Liver (tissue), 9 donors: ENCODE results near the gene GNG7. TPM values are rescaled to one million over a fixed set of nuclear protein-coding genes. Genes with fewer than 3 reads are reported as not detected.

Source experiments
- DNase-seq: peaks from one replicate; pipeline ENCODE4 v3.0.0-alpha.2; 2017; ENCODE audit warnings: low spot score
- H3K27ac ChIP-seq, 2 donors: one replicate each; pipeline ENCODE4 v1.7.0; 2013; ENCODE audit warnings: inconsistent platforms in 2 of 2, low read length in 2 of 2, control low read depth in 1 of 2, low read depth in 1 of 2, mild to moderate bottlenecking in 1 of 2
- H3K27me3 ChIP-seq, 4 donors: one replicate each; pipeline versions ENCODE4 v1.6.1 to v1.7.0; 2013; ENCODE audit warnings: low read length in 3 of 4, inconsistent platforms in 1 of 4, mild to moderate bottlenecking in 1 of 4, moderate library complexity in 1 of 4; ENCODE audit not compliant: control insufficient read depth in 4 of 4, insufficient read depth in 4 of 4
- H3K36me3 ChIP-seq, 4 donors: one replicate each; pipeline versions ENCODE4 v1.6.1 to v1.7.0; 2013; ENCODE audit warnings: low read length in 3 of 4, mild to moderate bottlenecking in 3 of 4, low read depth in 1 of 4, moderate library complexity in 1 of 4; ENCODE audit not compliant: control insufficient read depth in 4 of 4, insufficient read depth in 3 of 4
- H3K4me1 ChIP-seq, 4 donors: one replicate each; pipeline versions ENCODE4 v1.6.1 to v1.7.0; 2013; ENCODE audit warnings: low read length in 3 of 4, mild to moderate bottlenecking in 3 of 4, moderate library complexity in 1 of 4; ENCODE audit not compliant: control insufficient read depth in 4 of 4, insufficient read depth in 4 of 4
- H3K4me3 ChIP-seq, 3 donors: one replicate each; pipeline versions ENCODE4 v1.6.1 to v1.7.0; 2013; ENCODE audit warnings: low read length in 3 of 3, control low read depth in 1 of 3, low read depth in 1 of 3, mild to moderate bottlenecking in 1 of 3
- H3K9ac ChIP-seq, 2 donors: one replicate each; pipeline ENCODE4 v1.7.0; 2013; ENCODE audit warnings: low read length in 2 of 2, mild to moderate bottlenecking in 2 of 2, moderate library complexity in 2 of 2, control low read depth in 1 of 2, low read depth in 1 of 2
- H3K9me3 ChIP-seq, 4 donors: one replicate each; pipeline versions ENCODE4 v1.6.1 to v1.7.0; 2013; ENCODE audit warnings: low read length in 3 of 4; ENCODE audit not compliant: control insufficient read depth in 4 of 4
- FOXA1 ChIP-seq: IDR thresholded peaks from 2 replicates; pipeline ENCODE4 v1.6.1; 2016; ENCODE audit warnings: antibody characterized with exemption
- FOXA2 ChIP-seq: IDR thresholded peaks from 2 replicates; pipeline ENCODE4 v1.6.1; 2016; ENCODE audit warnings: antibody characterized with exemption
- GABPA ChIP-seq, 2 donors: IDR thresholded peaks in 1 of 2; conservative IDR thresholded peaks in 1 of 2; 2 replicates each; pipeline ENCODE4 v1.6.1; 2016; ENCODE audit warnings: antibody characterized with exemption in 2 of 2, mild to moderate bottlenecking in 1 of 2, moderate library complexity in 1 of 2
- HNF4A ChIP-seq, 2 donors: conservative IDR thresholded peaks; 2 replicates each; pipeline ENCODE4 v1.6.1; 2016; ENCODE audit warnings: antibody characterized with exemption in 2 of 2, mild to moderate bottlenecking in 2 of 2
- HNF4G ChIP-seq: IDR thresholded peaks from 2 replicates; pipeline ENCODE4 v1.6.1; 2016; ENCODE audit warnings: antibody characterized with exemption
- JUND ChIP-seq, 2 donors: IDR thresholded peaks; 2 replicates each; pipeline ENCODE4 v1.6.1; 2016; ENCODE audit warnings: antibody characterized with exemption in 2 of 2
- NR2F2 ChIP-seq: IDR thresholded peaks from 2 replicates; pipeline ENCODE4 v1.6.1; 2016; ENCODE audit warnings: antibody characterized with exemption
- RAD21 ChIP-seq, 2 donors: IDR thresholded peaks; 2 replicates each; pipeline ENCODE4 v1.6.1; 2016; ENCODE audit warnings: antibody characterized with exemption in 2 of 2, mild to moderate bottlenecking in 2 of 2
- RXRA ChIP-seq, 2 donors: IDR thresholded peaks; 2 replicates each; pipeline ENCODE4 v1.6.1; 2017 to 2018; ENCODE audit warnings: antibody characterized with exemption in 2 of 2, mild to moderate bottlenecking in 1 of 2
- SP1 ChIP-seq: IDR thresholded peaks from 2 replicates; pipeline ENCODE4 v1.6.1; 2018; ENCODE audit warnings: antibody characterized with exemption, mild to moderate bottlenecking
- TAF1 ChIP-seq: conservative IDR thresholded peaks from 2 replicates; pipeline ENCODE4 v1.6.1; 2016; ENCODE audit warnings: antibody characterized with exemption, mild to moderate bottlenecking
- YY1 ChIP-seq: IDR thresholded peaks from 2 replicates; pipeline ENCODE4 v1.6.1; 2016; ENCODE audit warnings: antibody characterized with exemption, mild to moderate bottlenecking
- WGBS: extraction: QIAGEN DNeasy Blood & Tissue Kit; methylation state at CpG from one replicate; pipeline ENCODE4 v1.1.7; 2013; 5-methylcytosine and 5-hydroxymethylcytosine counted together
- polyA plus RNA-seq, 2 donors: library from polyadenylated mRNA; stranded (reverse) in 1 of 2; unstranded in 1 of 2; fragments of 200-250 nt in 1 of 2; fragments of >200 nt in 1 of 2; fragmentation: Nextera tagmentation in 1 of 2; extraction: Ambion mirVana in 1 of 2; gene quantifications; one replicate each; pipeline versions ENCODE4 v1.2.1 to v1.2.3, GENCODE V29; 2013 to 2015
- total RNA-seq, 2 donors: library from RNA; depleted of rRNA; stranded (reverse); fragments of >200 nt; gene quantifications; one replicate each; pipeline ENCODE4 v1.2.3, GENCODE V29; 2014
- TF ChIP-seq, protein P1 (sequence below): fragments of 150-350 bp; IDR thresholded peaks from 2 replicates; pipeline ENCODE4 v1.5.1; 2017; ENCODE audit warnings: improper control_type of control experiment, low read depth, low read length; ENCODE audit not compliant: missing input control
- TF ChIP-seq, protein P2 (sequence below): IDR thresholded peaks from 2 replicates; pipeline ENCODE4 v1.6.1; 2016; ENCODE audit warnings: antibody characterized with exemption
- TF ChIP-seq, protein P3 (sequence below): IDR thresholded peaks from 2 replicates; pipeline ENCODE4 v1.6.1; 2016; ENCODE audit warnings: antibody characterized with exemption, mild to moderate bottlenecking
- TF ChIP-seq, protein P4 (sequence below): IDR thresholded peaks from 2 replicates; pipeline ENCODE4 v1.6.1; 2016; ENCODE audit warnings: antibody characterized with exemption
- TF ChIP-seq, protein P5 (sequence below): IDR thresholded peaks from 2 replicates; pipeline ENCODE4 v1.6.1; 2016; ENCODE audit warnings: antibody characterized with exemption
- donor health status: healthy.
- donor health status: healthy.
- donor health status: healthy.
- donor health status: healthy.
- donor health status: healthy.

The GNG7 gene
- total and polyA plus RNA-seq, 4 donors: 0.75 to 1.9 (median 1.1) TPM

DNA sequence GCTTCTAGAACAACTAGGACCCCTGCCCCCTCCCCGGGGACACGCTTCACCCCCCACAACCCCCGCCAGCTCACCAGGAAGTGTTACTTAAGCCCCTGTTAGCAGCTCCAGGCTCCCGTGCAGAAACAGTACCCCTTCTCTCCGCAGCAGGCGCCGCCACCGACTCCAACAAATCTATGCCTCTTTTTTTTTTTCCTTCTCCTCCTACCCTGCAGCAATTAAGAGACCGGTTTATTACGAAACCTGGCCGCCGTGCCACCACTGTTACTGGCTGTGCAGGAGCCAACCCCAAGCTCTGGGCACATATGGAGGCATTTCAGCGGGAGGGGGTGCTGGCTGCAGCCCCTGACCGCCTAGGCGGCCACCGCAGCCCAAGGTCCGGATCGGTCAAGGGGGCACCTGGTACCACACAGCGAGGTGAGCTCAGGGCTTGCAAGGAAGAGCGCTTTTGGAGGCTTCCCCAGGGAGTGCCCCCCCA, 224.2 kb downstream of the GNG7 start:
- TF ChIP-seq GABPA (IDR thresholded peaks at IDR 0.05 in 1 of 2, conservative IDR thresholded peaks at IDR 0.05 in 1 of 2) (no peak), YY1 (peak; percentile 16), HNF4A (conservative IDR thresholded peaks at IDR 0.05) (peak in 1 of 2 donors; percentile 66), FOXA2 (no peak), NR2F2 (no peak), TAF1 (no peak), RXRA (IDR thresholded peaks at IDR 0.05) (peak in 1 of 2 donors; percentile 58), JUND (IDR thresholded peaks at IDR 0.05) (no peak), SP1 (no peak), RAD21 (IDR thresholded peaks at IDR 0.05) (peak in 1 of 2 donors; percentile 33)
- TF ChIP-seq, protein P1, sequence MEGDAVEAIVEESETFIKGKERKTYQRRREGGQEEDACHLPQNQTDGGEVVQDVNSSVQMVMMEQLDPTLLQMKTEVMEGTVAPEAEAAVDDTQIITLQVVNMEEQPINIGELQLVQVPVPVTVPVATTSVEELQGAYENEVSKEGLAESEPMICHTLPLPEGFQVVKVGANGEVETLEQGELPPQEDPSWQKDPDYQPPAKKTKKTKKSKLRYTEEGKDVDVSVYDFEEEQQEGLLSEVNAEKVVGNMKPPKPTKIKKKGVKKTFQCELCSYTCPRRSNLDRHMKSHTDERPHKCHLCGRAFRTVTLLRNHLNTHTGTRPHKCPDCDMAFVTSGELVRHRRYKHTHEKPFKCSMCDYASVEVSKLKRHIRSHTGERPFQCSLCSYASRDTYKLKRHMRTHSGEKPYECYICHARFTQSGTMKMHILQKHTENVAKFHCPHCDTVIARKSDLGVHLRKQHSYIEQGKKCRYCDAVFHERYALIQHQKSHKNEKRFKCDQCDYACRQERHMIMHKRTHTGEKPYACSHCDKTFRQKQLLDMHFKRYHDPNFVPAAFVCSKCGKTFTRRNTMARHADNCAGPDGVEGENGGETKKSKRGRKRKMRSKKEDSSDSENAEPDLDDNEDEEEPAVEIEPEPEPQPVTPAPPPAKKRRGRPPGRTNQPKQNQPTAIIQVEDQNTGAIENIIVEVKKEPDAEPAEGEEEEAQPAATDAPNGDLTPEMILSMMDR: peak; percentile 17
- TF ChIP-seq, protein P2, sequence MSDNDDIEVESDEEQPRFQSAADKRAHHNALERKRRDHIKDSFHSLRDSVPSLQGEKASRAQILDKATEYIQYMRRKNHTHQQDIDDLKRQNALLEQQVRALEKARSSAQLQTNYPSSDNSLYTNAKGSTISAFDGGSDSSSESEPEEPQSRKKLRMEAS: no peak
- TF ChIP-seq, protein P3, sequence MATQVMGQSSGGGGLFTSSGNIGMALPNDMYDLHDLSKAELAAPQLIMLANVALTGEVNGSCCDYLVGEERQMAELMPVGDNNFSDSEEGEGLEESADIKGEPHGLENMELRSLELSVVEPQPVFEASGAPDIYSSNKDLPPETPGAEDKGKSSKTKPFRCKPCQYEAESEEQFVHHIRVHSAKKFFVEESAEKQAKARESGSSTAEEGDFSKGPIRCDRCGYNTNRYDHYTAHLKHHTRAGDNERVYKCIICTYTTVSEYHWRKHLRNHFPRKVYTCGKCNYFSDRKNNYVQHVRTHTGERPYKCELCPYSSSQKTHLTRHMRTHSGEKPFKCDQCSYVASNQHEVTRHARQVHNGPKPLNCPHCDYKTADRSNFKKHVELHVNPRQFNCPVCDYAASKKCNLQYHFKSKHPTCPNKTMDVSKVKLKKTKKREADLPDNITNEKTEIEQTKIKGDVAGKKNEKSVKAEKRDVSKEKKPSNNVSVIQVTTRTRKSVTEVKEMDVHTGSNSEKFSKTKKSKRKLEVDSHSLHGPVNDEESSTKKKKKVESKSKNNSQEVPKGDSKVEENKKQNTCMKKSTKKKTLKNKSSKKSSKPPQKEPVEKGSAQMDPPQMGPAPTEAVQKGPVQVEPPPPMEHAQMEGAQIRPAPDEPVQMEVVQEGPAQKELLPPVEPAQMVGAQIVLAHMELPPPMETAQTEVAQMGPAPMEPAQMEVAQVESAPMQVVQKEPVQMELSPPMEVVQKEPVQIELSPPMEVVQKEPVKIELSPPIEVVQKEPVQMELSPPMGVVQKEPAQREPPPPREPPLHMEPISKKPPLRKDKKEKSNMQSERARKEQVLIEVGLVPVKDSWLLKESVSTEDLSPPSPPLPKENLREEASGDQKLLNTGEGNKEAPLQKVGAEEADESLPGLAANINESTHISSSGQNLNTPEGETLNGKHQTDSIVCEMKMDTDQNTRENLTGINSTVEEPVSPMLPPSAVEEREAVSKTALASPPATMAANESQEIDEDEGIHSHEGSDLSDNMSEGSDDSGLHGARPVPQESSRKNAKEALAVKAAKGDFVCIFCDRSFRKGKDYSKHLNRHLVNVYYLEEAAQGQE: no peak
- TF ChIP-seq, protein P4, sequence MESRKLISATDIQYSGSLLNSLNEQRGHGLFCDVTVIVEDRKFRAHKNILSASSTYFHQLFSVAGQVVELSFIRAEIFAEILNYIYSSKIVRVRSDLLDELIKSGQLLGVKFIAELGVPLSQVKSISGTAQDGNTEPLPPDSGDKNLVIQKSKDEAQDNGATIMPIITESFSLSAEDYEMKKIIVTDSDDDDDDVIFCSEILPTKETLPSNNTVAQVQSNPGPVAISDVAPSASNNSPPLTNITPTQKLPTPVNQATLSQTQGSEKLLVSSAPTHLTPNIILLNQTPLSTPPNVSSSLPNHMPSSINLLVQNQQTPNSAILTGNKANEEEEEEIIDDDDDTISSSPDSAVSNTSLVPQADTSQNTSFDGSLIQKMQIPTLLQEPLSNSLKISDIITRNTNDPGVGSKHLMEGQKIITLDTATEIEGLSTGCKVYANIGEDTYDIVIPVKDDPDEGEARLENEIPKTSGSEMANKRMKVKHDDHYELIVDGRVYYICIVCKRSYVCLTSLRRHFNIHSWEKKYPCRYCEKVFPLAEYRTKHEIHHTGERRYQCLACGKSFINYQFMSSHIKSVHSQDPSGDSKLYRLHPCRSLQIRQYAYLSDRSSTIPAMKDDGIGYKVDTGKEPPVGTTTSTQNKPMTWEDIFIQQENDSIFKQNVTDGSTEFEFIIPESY: peak; percentile 42
- Histone ChIP-seq H3K4me3 (peak overlapping the region; percentile 81 to 99 (median 89)), H3K4me1 (peaks cover 0 to 9% (median 7%) of the 10 kb centered on the region in 4 donors), H3K36me3 (peaks cover 4 to 7% (median 6%) of the 10 kb centered on the region in 4 donors), H3K27me3 (no peaks in the 10 kb centered on the region), H3K9ac (peak overlapping the region; percentile 74 to 97), H3K27ac (peak overlapping the region; percentile 91 to 94), H3K9me3 (no peaks in the 10 kb centered on the region)
- 2% methylated on average over 20 of the region's 20 CpGs for WGBS
- DNase-seq: no peak

DNA sequence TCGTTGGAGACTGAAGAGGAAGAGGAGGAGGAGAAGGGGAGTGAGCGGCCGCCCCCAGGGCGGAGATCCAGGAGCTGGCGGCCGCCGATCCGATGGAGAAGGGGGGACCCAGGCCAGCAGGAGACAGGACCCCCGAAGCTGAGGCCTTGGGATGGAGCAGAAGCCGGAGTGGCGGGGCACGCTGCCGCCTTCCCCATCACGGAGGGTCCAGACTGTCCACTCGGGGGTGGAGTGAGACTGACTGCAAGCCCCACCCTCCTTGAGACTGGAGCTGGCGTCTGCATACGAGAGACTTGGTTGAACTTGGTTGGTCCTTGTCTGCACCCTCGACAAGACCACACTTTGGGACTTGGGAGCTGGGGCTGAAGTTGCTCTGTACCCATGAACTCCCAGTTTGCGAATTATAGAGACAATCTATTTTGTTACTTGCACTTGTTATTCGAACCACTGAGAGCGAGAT, 224.7 kb downstream of the GNG7 start:
- no peak for DNase-seq
- peak overlapping the region; percentile 70 to 97 for H3K9ac ChIP-seq
- peaks cover 0 to 9% (median 7%) of the 10 kb centered on the region in 4 donors for H3K4me1 ChIP-seq
- H3K36me3 ChIP-seq: peaks cover 4 to 7% (median 6%) of the 10 kb centered on the region in 4 donors
- 16% methylated on average over 21 of the region's 21 CpGs for WGBS
- peak overlapping the region; percentile 81 to 99 (median 89) for H3K4me3 ChIP-seq
- TF ChIP-seq, protein P2: no peak
- TF ChIP-seq YY1 (no peak), NR2F2 (no peak), JUND (IDR thresholded peaks at IDR 0.05) (no peak), RAD21 (IDR thresholded peaks at IDR 0.05) (no peak), HNF4G (no peak), FOXA1 (no peak), TAF1 (no peak)
- TF ChIP-seq, protein P5, sequence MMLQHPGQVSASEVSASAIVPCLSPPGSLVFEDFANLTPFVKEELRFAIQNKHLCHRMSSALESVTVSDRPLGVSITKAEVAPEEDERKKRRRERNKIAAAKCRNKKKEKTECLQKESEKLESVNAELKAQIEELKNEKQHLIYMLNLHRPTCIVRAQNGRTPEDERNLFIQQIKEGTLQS: no peak
- H3K27ac ChIP-seq: peak overlapping the region; percentile 91 to 94
- no peaks in the 10 kb centered on the region for H3K27me3 ChIP-seq
- H3K9me3 ChIP-seq: no peaks in the 10 kb centered on the region
